GM18909 (cell line): Measurements from ENCODE around the gene CYYR1.

Experiments used
- ATAC-seq: cut with Tn5 transposase; IDR thresholded peaks from one replicate; pipeline ENCODE4 v1.9.1; 2021; ENCODE audit warnings: mild to moderate bottlenecking; ENCODE audit not compliant: unreplicated experiment, poor library complexity

The CYYR1 gene

DNA sequence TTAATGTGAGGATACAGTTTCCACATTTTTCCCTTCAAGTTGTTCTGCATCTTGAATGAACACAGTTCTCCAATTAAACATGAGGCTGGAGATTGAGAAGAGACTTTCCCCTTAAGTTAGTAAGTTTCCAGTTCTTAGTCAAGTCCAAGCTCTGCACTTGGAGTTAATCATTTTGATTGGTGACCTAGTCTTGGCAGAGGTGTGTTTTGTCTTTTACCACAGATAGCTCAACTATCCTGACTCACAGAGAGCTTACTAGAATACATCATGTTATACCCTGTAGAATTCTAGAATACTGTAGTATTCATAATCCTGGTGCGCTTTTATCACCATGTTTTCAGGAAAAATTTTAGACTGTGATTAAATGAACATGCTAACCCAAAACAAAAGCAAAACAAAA, 129.2 kb downstream of the CYYR1 start:
- ATAC-seq: no peak

DNA sequence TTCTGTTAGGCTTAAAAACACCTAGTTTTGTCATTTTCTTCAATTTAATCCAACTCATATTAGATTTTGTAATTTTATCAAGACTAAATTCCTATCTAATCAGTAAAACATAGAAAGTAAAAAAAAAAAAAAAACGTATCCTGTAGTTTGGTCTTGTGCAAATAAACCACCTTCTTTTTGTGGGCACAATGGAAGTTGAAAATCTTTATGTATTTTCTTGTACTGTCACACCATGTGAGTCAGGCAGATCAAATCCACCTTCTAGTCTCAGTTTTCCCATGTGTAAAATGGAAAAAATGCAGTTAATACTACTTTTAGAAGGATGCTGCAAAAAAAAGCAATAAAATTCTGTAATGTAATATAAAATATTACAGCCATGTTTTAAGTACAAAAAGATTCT, 129.8 kb downstream of the CYYR1 start:
- no peak for ATAC-seq

DNA sequence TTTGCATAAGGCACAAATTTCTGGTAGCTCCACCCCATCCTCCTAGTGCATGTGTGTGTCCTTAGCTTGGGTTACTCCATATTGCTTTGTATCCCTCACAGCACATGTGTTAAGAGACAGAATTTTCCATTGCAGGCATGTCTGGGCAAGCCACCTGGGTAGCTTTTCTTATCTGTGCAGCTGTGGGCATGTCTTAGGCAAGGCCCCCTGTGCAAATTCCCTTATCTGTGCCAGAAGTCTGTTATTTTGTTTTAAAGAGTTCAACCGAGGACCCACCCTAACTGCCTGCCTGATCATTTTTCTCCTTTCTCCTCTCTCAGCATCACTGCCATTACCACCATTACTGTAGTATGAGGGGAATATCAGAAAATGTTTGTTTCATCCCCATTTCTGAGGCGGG, 131.9 kb downstream of the CYYR1 start:
- no peak for ATAC-seq

DNA sequence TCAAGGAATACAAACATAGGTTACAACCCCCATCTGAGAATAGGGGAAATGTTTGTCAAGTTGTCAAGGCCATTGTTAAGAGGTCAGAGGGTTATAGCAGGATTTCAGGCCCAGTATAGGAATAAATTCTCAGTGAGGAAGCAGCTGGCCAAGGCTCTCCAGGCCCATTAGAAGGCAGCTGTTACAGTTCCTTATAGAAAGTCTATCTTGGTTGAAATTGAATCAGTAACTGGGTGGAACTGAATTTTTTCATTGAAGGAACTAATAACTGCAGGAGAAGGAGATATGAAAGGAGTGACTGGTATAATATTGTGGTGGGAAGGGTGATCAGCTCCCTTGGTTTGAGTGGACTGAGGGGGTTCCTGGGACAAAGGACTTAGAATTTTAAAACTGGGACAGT, 134.1 kb downstream of the CYYR1 start:
- no peak for ATAC-seq

DNA sequence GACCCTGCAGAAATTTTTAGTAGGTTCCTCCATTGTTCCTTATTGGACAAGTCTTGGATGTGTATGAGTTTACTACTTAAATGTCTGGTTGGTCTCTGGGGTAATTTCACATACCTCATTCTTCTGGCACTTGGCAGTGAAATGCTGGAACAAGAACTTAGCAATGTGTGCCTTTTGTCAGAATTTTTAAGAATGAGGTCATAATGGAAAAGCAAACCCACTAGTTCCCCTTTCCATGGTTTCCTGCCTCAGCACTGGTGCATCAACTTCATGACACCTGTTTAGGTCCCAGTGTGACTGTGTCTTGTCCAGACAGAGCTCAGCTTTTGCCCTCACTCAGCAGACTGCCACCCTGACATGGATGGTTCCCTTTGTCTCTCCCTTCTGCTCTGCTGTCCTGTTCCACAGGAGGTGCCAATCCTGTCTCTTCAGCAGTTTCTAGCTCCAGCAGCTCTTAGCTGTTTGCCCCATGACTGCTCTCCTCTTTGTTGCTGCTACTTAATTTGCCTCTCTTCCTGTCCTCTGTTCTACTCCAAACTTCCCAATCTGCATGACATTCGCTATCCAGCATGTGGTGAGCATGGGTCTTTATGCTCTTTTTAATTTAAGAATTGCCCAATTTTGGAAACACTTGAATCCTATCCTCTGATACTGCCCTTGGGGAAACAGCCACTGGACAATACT, 135.6 kb downstream of the CYYR1 start:
- no peak for ATAC-seq

DNA sequence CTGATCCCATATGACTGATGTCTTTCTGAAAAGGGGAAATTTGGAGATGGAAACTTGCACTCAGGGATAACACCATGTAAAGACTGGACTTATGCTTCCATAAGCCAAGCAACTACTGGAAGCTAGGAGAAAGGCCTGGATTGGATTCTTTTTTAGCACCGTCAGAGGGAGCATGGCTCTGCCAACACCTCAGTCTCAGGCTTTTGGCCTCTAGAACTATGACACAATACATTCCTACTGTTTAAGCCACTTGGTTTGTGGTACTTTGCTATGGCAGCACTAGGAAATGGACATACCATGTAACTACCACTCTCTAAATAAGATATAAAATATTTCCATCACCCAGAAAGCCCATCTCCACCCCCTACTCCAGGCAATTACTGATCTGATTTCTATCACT, 139.7 kb downstream of the CYYR1 start:
- no peak for ATAC-seq

DNA sequence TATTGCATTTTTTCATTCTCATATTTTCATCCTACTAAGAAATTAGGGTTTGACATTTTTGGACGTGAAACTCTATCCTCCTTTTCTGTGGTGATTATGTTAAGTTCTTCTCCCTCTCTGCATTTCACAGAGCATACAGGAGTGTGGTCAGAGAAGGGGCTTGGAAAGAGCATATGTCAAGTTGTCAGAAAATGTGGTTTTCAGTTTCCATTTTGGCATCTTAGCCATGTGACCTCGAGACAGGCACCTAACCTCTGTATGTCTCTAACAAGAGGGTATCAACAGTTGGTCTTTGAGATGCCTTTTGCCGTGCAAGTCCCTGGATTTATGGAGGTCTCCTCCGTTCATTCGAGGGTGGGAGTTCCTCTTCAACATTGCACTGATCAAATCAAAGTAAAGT, 140.7 kb downstream of the CYYR1 start:
- no peak for ATAC-seq

DNA sequence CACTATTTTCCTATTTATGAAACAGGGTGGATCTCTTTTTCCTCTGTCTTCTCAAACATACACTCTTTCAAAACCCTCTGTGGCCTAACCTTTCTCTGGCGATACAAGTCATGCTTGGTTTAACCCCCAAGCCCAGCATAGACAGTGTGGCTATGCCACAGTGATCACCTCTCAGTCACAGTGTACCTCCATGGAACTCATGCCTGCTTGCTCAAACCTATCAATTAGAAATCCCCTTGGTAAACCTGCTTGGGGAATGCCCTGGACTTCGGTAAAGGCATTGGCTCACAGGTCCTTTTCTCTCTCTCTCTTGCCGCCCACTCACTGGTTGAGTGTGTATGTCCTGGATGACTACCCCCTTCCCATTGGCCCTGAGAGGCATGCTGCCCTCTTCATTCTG, 147.5 kb downstream of the CYYR1 start:
- ATAC-seq: no peak

DNA sequence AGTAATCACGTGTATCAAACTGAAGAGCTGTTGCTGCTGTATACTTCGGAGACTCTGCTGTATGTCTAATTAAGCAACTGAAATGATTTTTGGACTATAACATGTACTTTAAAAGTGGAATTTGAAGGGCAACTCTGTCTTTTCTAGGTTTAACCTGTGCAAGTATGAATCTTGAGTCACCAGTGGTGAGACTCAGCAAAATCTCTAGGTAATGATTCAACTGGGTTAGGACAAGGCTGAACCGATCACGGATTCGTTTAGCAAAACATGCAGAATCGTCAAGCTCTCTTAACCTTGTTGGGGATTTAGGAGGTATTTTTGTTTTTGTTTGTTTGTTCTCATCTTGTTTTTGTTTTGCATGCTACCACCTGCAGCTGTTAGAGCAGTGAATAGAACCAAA, 149.6 kb downstream of the CYYR1 start:
- no peak for ATAC-seq

DNA sequence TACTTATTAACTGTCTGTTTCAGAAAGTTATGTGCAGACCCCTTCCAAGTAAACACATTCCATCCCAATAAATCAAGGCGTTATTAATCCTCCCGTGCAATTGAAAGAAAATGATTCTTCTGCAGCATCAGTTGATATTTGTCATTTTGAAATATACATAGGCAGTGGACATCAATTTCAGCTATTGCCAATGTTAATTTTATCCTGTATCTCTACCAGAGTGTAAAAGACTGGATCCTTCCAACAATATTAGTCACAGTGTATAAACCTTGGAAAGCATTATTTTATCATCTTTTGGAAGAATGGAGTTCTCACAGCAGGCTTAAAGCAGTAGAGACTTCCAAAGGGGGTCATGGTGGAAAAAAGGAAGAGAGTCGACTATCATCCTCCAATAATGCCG, 150.4 kb downstream of the CYYR1 start:
- no peak for ATAC-seq

DNA sequence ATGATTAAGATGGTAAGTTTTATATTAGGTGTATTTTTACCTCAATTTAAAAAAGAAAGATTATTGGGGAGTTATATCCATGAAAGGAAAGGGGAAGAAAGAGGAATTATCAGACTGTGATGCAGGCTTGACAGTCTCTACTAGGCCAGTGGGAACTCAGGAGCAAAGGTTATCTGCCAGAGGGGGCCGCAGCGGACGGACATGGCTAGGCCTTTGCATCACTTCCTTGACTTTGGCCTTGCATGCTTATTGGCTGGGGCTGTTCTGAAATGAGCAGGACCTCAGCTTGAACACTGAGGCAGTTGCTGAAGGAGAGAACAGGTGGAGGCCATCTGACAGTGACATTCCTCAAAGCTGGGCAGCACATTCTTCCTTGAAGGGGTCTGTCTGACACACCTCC, 150.9 kb downstream of the CYYR1 start:
- ATAC-seq: no peak

DNA sequence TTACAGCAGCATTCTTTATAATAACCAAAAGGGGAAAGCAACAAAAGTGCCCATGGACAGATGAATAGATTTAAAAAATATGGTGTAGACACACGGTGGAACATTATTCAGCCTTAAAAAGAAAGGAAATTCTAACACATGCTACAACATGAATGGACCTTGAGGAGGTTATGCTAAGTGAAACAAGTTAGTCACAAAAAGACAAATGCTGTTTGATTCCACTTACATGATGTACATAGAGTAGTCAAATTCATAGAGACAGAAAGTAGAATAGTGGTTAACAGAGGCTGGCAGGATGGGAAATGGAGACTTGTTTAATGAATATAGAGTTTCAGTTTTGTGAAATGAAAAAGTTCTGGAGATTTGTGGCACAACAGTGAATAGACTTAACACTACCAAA, 151.4 kb downstream of the CYYR1 start:
- ATAC-seq: no peak
